Nephron progenitor cell (in vitro differentiated cells): ENCODE measurements around the gene MATN1.

Experiments used
- DNase-seq: peaks from one replicate; pipeline ENCODE4 v3.0.0; 2021
- H3K27ac Mint-ChIP-seq: 2 replicates; pipeline ENCODE4 v1.8.0; 2021; ENCODE audit warnings: mild to moderate bottlenecking, moderate library complexity, mixed read lengths
- H3K27me3 Mint-ChIP-seq: 2 replicates; pipeline ENCODE4 v1.8.0; 2021; ENCODE audit warnings: mild to moderate bottlenecking, low read depth, mixed read lengths; ENCODE audit not compliant: poor library complexity
- H3K36me3 Mint-ChIP-seq: 2 replicates; pipeline ENCODE4 v1.8.0; 2021; ENCODE audit warnings: low read depth, mixed read lengths
- H3K4me1 Mint-ChIP-seq: 2 replicates; pipeline ENCODE4 v1.8.0; 2021; ENCODE audit warnings: mixed read lengths
- H3K4me3 Mint-ChIP-seq: 2 replicates; pipeline ENCODE4 v1.8.0; 2021; ENCODE audit warnings: mild to moderate bottlenecking, moderate library complexity, mixed read lengths
- H3K9me3 Mint-ChIP-seq: 2 replicates; pipeline ENCODE4 v1.8.0; 2021; ENCODE audit warnings: mild to moderate bottlenecking, moderate library complexity, mixed read lengths
- CTCF ChIP-seq: fragments of 200-600 bp; sonication (generic); IDR thresholded peaks from 2 replicates; pipeline ENCODE4 v1.5.0; 2021; ENCODE audit warnings: antibody characterized with exemption

MATN1 gene

DNA sequence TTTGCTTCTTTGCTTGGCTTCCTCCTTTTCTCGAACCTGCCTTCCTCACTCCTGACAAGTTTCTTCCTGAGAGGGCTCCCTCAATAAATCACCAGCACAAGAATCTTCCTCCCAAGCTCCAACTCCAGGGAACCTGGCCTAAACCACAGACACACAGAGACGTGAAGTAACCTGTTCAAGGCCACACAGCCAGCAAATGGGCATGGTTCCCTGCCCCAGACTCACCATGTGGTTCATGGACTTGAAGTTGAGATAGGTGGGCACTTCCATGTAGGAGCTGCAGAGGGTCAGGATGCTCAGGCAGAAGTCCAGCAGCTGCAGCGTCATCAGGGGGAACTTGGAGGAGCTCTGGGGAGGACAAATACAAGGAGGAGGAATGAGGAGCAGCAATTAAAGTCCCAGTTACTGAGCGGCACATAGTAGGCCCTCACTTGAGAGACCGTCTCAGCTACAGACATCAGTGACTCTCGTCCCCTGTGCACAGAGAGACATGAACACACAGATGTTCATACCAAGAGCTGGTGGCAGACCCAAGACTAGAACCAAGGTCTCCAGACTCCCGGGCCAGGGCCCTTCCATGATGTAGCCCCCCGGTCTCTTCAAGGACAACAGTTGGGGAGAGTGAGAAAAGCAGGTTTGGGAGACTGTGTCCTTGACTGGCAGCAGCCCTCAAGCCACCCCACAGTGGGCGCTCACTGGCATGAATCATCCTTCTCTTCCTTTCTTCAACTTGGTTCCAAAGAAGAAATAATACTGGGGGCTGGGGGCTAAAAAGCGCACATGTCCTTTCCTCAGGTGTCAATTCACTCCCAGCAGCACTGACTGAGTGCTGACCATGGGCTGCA lies 15.6 kb upstream of the MATN1 start:
- no peak for DNase-seq
- Mint-ChIP-seq H3K27ac (no peak overlapping the region), H3K4me3 (no peak overlapping the region), H3K36me3 (peaks cover 4% of the 10 kb centered on the region), H3K9me3 (peaks cover 4% of the 10 kb centered on the region), H3K4me1 (peaks cover 32% of the 10 kb centered on the region), H3K27me3 (peaks cover 13% of the 10 kb centered on the region)
- no peak for TF ChIP-seq CTCF

DNA sequence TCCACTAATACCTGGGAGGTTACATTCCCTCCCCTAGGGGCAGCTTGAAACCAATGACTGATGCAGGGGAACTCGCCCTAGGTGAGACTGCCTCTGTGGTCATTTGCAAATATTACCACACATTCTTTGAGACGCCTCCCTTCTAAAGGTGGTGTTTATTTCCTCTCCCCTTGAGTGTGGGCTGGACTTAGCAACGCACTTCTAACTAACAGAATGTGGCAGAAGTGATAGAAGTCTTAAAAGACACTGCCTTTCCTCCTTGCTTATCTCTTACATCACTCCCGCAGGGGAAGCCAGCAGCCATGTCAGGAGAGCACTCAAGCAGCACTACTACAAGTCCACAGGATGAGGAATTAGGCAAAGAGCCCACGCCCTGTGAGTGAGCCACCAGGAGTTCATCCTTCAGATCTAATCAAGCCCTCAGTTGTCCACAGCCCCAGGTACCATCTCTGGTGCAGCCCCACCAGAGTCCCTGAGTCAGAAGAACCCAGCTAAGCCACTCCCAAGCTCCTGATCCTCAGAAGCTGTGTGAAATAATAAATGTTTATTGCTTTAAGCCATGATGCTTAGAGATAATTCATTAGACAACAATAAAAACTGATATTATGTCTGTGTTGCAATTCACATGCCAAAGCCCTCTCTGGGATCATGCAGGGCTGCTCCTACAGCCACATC lies 14.8 kb upstream of the MATN1 start:
- TF ChIP-seq CTCF: no peak
- Mint-ChIP-seq H3K9me3 (peaks cover 4% of the 10 kb centered on the region), H3K4me3 (no peak overlapping the region), H3K27me3 (peaks cover 13% of the 10 kb centered on the region), H3K4me1 (peaks cover 32% of the 10 kb centered on the region), H3K27ac (no peak overlapping the region), H3K36me3 (peaks cover 4% of the 10 kb centered on the region)
- no peak for DNase-seq

DNA sequence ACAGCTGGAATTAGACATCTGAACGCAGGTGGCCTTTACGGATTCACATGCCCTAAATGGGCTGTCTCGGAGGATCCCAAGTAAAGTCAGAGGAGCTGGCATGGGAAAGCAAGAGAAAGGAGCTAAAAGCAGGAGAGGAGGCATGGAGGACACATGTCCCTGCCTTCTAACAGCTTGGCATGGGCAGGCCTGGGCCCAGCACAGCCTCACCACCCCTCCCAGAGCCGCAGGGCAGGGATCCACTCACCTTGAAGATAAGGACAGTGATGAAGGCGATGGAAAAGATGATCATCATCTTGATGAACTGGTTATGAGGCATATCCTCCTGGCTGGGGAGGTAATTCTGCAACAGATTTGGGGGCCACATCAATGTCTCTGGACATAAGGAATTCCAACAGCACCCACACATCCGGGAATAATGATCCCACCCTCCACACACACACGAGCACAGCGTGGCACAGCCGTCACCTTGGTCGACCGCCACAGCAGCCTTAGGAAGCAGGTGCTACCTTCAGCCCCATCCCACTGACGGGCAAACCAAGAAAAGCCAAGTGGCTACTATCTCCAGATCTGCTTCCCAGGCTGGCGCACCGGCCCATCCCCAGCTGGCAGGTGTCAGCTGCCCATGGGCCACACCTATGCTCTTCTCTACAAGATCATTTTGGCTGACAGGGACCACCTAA lies 14.1 kb upstream of the MATN1 start:
- Mint-ChIP-seq H3K27ac (no peak overlapping the region), H3K36me3 (peaks cover 4% of the 10 kb centered on the region), H3K4me1 (peaks cover 36% of the 10 kb centered on the region), H3K4me3 (no peak overlapping the region), H3K9me3 (peaks cover 4% of the 10 kb centered on the region), H3K27me3 (peaks cover 13% of the 10 kb centered on the region)
- TF ChIP-seq CTCF: no peak
- DNase-seq: no peak

GRCh38 chr1:30735668-30736498 lies 12.5 kb upstream of the MATN1 start:
- peaks cover 4% of the 10 kb centered on the region for H3K9me3 Mint-ChIP-seq
- no peak for TF ChIP-seq CTCF
- peaks cover 38% of the 10 kb centered on the region for H3K4me1 Mint-ChIP-seq
- no peak for DNase-seq
- H3K27me3 Mint-ChIP-seq: peaks cover 8% of the 10 kb centered on the region
- H3K27ac Mint-ChIP-seq: no peak overlapping the region
- H3K36me3 Mint-ChIP-seq: peaks cover 4% of the 10 kb centered on the region
- H3K4me3 Mint-ChIP-seq: no peak overlapping the region

DNA sequence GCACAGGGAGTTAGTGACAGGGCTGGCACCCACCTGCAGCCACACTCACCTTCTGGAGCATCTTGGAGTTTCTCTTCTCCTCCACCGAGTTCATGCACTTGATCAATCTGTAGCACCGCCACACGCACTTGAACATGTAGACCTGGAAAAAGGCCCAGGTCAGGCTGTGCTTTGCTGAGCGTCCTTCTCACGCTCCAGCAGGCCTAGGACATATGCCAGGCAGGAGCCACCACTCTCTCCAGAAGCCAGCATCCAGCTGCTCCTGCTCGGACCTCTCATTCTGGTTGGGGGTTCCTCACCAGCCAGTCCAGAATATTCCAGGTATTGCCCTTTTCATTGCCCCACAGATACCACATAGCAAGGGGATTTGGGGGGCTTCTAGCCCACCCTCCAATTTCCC lies 11.7 kb upstream of the MATN1 start:
- no peak for DNase-seq
- no peak overlapping the region for H3K27ac Mint-ChIP-seq
- H3K4me1 Mint-ChIP-seq: peaks cover 38% of the 10 kb centered on the region
- peaks cover 4% of the 10 kb centered on the region for H3K9me3 Mint-ChIP-seq
- peaks cover 8% of the 10 kb centered on the region for H3K27me3 Mint-ChIP-seq
- H3K4me3 Mint-ChIP-seq: no peak overlapping the region
- peaks cover 4% of the 10 kb centered on the region for H3K36me3 Mint-ChIP-seq
- TF ChIP-seq CTCF: no peak
